ENCODE measurements around the gene ZFHX3. TPM values are rescaled to one million over a fixed set of nuclear protein-coding genes. Genes with fewer than 3 reads are reported as not detected.

The ZFHX3 gene
- total and polyA plus RNA-seq, 2 donors (not counting 3 experiments of a cell fraction or from before 2014, with no cell fraction given) = 3.7 to 18.8 TPM

DNA sequence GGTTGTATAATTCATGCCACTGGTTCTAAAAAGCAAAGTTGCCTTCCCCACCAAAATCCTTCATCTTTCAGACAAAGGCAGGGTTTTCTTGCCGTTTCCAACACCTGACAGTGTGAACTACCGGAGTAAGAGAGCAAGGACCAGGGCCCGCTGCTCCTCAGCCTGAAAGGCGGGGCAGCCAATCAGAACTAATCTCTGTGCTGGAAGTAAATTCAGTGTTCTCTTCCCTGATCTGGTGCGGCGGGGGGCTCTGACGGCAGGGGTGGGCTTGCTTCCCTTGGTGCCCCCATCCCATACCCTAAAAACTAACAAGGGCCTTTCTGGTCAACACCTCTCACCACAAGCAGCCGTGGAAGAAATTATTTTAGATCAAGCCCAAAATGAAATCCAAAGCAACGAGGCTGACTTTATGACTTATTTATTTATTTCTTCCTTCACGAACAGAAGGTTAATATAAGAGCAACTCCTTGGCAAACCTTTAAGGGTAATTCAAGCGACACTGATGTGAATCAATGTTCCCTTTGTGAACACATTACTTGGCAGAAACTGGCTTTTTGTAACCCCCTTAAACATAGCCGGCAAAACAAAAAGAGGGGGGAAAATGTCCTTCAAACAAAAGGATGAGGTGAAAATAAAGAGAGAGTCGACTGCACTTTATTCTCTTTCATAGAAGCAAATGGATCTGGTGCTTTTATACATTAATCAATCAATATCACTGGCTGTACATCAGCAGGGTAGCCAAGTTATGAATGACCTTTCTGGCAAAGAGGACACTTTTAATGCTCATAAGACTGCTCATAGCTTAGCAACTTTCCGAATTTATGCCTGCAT, 189.9 kb downstream of the ZFHX3 start:
- H3K36me3 ChIP-seq (ENCODE audit: control insufficient read depth in 2 of 2, extremely low read depth in 1 of 2, insufficient read depth in 2 of 2, low read length in 2 of 2) = no peaks in the 10 kb centered on the region
- no peak overlapping the region for H3K9ac ChIP-seq (replicated peaks; ENCODE audit: extremely low read depth, insufficient read depth, low read length)
- H3K4me2 ChIP-seq (ENCODE audit: insufficient read depth, low read length) = no peak overlapping the region
- dilution Hi-C loops (cut with MboI; ENCODE audit: extremely low pct_ligation_motif_present, low sequenced_read_pairs) = no loop called here
- H3K4me3 ChIP-seq (replicated peaks in 1 of 3; ENCODE audit: insufficient read depth in 1 of 3, low read depth in 1 of 3, low read length in 3 of 3) = no peak overlapping the region
- no peak for FAIRE-seq
- no peaks in the 10 kb centered on the region for H3K27me3 ChIP-seq (ENCODE audit: control insufficient read depth in 2 of 2, insufficient read depth in 2 of 2, low read length in 2 of 2)
- H3K4me1 ChIP-seq (ENCODE audit: control insufficient read depth, extremely low read depth, insufficient read depth, low read length) = no peaks in the 10 kb centered on the region
- no peaks in the 10 kb centered on the region for H3K79me2 ChIP-seq (ENCODE audit: control insufficient read depth, insufficient read depth, low read length)
- TF ChIP-seq, protein P1, sequence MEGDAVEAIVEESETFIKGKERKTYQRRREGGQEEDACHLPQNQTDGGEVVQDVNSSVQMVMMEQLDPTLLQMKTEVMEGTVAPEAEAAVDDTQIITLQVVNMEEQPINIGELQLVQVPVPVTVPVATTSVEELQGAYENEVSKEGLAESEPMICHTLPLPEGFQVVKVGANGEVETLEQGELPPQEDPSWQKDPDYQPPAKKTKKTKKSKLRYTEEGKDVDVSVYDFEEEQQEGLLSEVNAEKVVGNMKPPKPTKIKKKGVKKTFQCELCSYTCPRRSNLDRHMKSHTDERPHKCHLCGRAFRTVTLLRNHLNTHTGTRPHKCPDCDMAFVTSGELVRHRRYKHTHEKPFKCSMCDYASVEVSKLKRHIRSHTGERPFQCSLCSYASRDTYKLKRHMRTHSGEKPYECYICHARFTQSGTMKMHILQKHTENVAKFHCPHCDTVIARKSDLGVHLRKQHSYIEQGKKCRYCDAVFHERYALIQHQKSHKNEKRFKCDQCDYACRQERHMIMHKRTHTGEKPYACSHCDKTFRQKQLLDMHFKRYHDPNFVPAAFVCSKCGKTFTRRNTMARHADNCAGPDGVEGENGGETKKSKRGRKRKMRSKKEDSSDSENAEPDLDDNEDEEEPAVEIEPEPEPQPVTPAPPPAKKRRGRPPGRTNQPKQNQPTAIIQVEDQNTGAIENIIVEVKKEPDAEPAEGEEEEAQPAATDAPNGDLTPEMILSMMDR (IDR thresholded peaks at IDR 0.05; ENCODE audit: extremely low read depth in 1 of 2, insufficient read depth in 1 of 2, low read depth in 1 of 2, low read length in 2 of 2) = no peak
- TF ChIP-seq, protein P2, sequence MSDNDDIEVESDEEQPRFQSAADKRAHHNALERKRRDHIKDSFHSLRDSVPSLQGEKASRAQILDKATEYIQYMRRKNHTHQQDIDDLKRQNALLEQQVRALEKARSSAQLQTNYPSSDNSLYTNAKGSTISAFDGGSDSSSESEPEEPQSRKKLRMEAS (IDR thresholded peaks at IDR 0.05; ENCODE audit: insufficient read depth, insufficient read length) = no peak
- TF ChIP-seq MYC (IDR thresholded peaks at IDR 0.05; ENCODE audit: low read depth, low read length) = no peak
- TF ChIP-seq POLR2AphosphoS5 (IDR thresholded peaks at IDR 0.05; ENCODE audit: insufficient read depth, low read depth, low read length) = no peak
- TF ChIP-seq POLR2A (IDR thresholded peaks at IDR 0.05; ENCODE audit: low read depth, low read length) = no peak
- no peak for TF ChIP-seq JUN (IDR thresholded peaks at IDR 0.05; ENCODE audit: borderline replicate concordance, insufficient read depth, insufficient read length, low read depth)
- TF ChIP-seq EZH2 (IDR thresholded peaks at IDR 0.05; ENCODE audit: borderline replicate concordance, low read depth, low read length, severe bottlenecking) = no peak
- H3K27ac ChIP-seq (ENCODE audit: insufficient read depth, low read depth, low read length) = no peak overlapping the region
- ChIA-PET POLR2A (no interaction called here), CTCF (interaction anchor here (0.8 to 3.1 kb wide), 12 partner anchors 10 to 355 kb away, joined by 3 to 46 read pairs (median 4); no protein-coding TSS in a partner anchor)
- no peak for DNase-seq (ENCODE audit: low read depth, low spot score)
- no peak overlapping the region for H2AFZ ChIP-seq (ENCODE audit: low read depth, low read length)
- BruUV-seq (replicated peaks) = no TSS peak
- no peaks in the 10 kb centered on the region for H4K20me1 ChIP-seq (replicated peaks; ENCODE audit: control insufficient read depth, extremely low read depth, insufficient read depth, low read length)
- H3K9me3 ChIP-seq (replicated peaks; ENCODE audit: control insufficient read depth, insufficient read depth, low read length) = no peaks in the 10 kb centered on the region
- no peaks in the 10 kb centered on the region for H3K9me1 ChIP-seq (replicated peaks; ENCODE audit: control insufficient read depth, extremely low read depth, insufficient read depth, low read length)
- intact Hi-C loops (cut with micrococcal nuclease) = no loop called here

Measured in endothelial cell of umbilical vein (primary cell).